Keratinocyte (primary cell): Measurements from ENCODE around the gene NR6A1.

ENCODE experiments used
- CTCF ChIP-seq, 3 experiments: IDR thresholded peaks in 1 of 3; conservative IDR thresholded peaks in 1 of 3; optimal IDR thresholded peaks in 1 of 3; 2 replicates in 2 of 3; 3 replicates in 1 of 3; pipeline versions ENCODE3 to v1.5.1; 2011; ENCODE audit warnings: low read length in 3 of 3, mild to moderate bottlenecking in 3 of 3, moderate library complexity in 2 of 3, control low read depth in 1 of 3, inconsistent platforms in 1 of 3; ENCODE audit not compliant: insufficient read depth in 2 of 3; ENCODE audit errors: extremely low read depth in 1 of 3
- EZH2 ChIP-seq: IDR thresholded peaks from one replicate; pipeline ENCODE4 v1.6.1; 2012; ENCODE audit warnings: inconsistent platforms, mild to moderate bottlenecking, low read length, moderate library complexity

DNA sequence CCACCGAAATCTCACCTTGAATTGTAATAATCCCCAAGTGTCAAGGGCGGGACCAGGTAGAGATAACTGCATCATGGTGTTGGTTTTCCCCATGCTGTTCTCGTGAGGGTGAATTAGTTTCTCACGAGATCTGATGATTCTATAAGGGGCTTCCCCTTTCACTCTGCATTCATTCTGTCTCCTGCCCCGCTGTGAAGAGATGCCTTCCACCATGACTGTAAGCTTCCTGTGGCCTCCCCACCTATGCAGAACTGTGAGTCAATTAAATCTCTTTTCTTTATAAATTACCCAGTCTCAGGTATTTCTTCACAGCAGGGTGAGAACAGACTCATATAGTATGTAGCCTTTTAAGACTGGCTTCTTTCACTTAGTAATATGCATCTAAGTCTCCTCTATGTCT is 135.8 kb downstream of the NR6A1 start:
- no peak for TF ChIP-seq CTCF (optimal IDR thresholded peaks at IDR 0.05 in 1 of 3, IDR thresholded peaks at IDR 0.05 in 1 of 3, conservative IDR thresholded peaks at IDR 0.05 in 1 of 3; ENCODE audit: extremely low read depth in 1 of 3, insufficient read depth in 2 of 3, low read length in 3 of 3)
- TF ChIP-seq EZH2 = no peak
